Amniotic epithelial cell (primary cell): ENCODE results near the gene LRP10.
"Not testable (repeated sequence)": the region's sequence is repeated elsewhere in the genome, so short reads cannot be mapped to it uniquely, and the experiment has no call there.

Source experiments
- DNase-seq: peaks from one replicate; pipeline ENCODE4 v3.0.0-alpha.2; 2010; ENCODE audit warnings: low read depth

Gene LRP10

DNA sequence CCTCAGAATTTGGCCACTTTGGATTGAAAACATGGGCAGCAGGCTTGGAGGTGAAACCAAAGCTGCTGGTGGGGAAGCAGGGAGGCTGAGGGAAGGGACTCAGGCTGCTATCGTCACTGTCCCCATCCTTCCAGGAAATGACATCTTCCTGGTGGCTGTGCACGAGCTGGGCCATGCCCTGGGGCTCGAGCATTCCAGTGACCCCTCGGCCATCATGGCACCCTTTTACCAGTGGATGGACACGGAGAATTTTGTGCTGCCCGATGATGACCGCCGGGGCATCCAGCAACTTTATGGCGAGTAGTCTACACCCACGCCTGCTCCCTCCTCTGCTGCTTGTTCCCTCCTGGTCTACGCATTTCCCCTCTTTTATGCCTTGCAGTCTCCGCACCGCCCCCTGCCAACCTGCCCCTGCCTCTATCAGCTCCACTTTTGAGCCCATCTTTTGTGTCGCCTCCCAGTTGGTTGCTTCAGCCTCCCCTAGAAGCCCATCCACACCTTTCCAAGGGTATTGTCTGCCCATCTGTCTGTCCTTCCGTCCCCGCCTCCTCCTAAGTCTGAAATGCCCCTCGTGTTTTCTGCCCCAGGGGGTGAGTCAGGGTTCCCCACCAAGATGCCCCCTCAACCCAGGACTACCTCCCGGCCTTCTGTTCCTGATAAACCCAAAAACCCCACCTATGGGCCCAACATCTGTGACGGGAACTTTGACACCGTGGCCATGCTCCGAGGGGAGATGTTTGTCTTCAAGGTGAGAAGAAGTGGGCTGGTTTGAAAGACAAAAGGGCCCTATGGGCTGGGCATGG lies 28.2 kb upstream of the LRP10 start:
- DNase-seq = no peak

DNA sequence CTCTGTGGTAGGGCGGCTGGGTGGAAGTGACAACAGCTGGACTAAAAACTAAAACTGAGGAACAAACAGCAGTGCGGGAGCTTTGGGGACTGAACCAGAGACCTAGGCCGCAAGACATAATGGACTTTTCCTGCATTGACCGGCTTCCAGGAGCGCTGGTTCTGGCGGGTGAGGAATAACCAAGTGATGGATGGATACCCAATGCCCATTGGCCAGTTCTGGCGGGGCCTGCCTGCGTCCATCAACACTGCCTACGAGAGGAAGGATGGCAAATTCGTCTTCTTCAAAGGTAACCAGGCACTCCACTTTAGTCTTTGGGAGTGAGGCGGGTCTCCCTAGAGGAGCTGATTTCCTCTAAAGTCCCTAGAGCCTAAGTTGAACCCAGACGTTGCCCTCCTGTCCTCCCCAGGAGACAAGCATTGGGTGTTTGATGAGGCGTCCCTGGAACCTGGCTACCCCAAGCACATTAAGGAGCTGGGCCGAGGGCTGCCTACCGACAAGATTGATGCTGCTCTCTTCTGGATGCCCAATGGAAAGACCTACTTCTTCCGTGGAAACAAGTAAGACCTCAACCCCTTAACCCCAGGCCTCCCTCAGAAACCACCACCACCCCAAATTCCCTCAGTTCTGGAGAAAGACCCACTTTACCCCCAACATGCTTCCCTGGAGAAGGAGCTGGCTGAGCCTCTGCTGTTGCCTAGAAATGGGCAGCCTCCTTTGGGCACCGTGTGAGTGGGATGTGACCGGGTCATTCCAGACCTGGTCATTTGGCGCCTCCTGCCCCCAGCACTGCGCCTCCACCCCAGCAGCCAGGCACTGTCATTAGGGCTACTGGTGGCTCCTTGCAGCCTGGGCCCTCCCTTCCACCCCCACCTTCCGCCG lies 27.1 kb upstream of the LRP10 start:
- no peak for DNase-seq

DNA sequence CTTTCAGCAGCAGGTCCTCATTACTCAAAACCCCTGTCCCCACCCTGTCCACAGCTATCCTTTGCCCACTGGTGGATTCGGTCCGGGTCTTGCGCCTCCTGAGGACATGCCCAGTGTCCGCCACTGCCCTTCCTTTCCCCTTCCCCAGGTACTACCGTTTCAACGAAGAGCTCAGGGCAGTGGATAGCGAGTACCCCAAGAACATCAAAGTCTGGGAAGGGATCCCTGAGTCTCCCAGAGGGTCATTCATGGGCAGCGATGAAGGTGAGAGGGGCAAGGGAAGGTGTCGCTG lies 26.5 kb upstream of the LRP10 start:
- no peak for DNase-seq

DNA sequence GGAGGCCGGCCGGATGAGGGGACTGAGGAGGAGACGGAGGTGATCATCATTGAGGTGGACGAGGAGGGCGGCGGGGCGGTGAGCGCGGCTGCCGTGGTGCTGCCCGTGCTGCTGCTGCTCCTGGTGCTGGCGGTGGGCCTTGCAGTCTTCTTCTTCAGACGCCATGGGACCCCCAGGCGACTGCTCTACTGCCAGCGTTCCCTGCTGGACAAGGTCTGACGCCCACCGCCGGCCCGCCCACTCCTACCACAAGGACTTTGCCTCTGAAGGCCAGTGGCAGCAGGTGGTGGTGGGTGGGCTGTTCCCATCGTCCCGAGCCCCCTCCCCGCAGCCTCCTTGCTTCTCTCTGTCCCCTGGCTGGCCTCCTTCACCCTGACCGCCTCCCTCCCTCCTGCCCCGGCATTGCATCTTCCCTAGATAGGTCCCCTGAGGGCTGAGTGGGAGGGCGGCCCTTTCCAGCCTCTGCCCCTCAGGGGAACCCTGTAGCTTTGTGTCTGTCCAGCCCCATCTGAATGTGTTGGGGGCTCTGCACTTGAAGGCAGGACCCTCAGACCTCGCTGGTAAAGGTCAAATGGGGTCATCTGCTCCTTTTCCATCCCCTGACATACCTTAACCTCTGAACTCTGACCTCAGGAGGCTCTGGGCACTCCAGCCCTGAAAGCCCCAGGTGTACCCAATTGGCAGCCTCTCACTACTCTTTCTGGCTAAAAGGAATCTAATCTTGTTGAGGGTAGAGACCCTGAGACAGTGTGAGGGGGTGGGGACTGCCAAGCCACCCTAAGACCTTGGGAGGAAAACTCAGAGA lies 25.5 kb upstream of the LRP10 start:
- DNase-seq = no peak

DNA sequence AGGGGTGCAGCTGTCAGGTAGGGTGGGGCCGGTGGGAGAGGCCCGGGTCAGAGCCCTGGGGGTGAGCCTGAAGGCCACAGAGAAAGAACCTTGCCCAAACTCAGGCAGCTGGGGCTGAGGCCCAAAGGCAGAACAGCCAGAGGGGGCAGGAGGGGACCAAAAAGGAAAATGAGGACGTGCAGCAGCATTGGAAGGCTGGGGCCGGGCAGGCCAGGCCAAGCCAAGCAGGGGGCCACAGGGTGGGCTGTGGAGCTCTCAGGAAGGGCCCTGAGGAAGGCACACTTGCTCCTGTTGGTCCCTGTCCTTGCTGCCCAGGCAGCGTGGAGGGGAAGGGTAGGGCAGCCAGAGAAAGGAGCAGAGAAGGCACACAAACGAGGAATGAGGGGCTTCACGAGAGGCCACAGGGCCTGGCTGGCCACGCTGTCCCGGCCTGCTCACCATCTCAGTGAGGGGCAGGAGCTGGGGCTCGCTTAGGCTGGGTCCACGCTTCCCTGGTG lies 24.7 kb upstream of the LRP10 start:
- no peak for DNase-seq

DNA sequence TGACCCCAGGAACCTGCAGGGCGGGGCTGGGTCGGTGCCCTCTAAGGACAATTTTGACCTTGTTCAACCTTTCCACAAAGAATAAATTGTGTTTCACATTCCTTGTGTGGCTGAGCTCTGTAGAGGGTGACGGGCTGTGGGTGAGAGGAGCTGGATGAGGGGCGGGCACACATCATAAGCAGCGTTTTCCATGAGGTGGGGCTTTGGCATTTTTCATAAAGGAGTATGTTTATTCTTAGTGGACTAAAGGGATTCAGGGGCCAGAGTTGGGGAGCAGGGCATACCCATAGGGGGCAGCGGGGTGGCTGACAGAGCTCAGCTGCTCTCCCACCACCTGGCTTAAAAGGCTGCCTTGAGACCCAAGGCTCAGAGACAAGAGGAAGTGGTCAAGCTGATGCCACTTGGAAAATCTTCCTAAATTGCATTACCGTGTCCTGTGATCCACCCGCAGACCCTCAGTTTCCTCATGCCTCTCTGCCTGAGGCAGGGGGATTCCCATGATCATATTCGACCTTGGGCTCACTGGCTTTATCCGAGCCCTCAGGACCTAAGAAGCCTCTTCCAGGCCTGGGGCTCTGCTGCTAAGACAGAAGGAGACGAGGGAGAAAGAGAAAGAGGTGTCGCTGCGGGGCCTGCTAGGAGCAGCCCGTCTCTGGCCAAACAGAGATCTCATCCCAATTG lies 23.7 kb upstream of the LRP10 start:
- peak; percentile 61 for DNase-seq

DNA sequence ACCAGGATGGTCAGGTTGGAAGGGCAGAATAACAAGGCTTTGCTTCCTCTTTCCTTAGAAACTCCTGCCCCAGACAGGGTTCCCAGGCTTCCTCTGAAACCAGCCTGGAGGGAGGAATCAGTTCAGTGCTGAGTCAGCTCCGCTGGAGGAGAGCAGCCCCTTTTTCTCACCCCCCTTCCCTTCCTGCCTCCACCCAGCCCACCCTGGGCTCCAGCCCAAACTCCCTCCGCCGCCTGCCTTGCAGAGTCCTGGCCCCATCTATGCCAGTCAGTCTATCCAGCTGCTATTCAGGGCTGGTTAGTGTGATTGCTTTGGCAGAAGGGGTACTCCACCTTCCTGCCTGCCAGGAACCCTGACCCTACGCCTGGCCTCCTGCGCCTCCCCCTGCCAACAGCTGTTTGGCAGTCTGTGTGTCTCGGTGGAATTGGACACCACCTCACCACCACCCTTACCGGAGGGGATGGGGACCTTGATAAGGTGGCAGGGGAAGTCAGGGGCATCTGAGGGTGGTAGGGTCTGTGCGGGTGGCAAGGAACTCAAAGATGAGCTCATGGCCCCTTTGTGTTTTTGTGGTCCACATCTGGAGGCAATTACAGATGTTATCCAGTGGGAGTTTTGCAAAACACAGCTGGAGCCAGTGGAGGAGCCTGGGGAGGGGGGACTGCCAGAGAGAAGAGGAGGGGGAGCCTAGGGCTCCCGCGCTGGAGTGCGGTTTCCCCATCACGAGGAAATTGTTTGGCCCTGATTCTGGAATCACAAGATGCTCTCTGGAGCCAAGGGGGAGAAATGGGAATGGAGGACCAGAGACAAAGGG lies 23.0 kb upstream of the LRP10 start:
- peak; percentile 81 for DNase-seq

DNA sequence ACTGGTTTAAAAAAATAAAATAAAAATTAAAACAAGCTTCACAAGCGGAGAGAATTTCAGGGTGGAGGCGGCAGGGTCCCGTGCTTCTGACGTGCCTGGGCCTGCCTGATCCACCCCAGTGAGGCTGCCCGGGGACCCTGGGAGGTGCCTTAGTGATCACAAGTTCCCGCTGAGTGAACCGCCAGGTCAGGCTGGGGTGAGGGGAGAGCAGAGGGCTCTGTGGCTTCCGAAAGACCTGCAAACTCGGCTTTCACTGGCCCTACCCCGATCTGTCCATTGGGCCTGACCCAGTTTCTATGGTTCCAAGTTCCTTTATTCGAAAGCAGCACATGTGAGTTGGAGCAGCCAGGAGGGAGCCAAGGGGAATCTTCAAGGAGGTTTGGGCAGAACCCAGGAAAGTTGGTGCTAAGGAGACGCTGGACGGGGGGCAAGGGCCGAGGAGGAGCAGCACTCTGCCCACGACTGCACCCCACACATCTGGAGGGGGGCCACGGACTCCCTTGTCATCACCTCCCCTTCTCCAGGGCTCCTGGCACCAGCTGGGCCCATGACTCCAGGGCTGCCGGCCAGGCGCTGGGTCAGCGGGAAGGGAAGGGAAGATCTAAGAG lies 22.2 kb upstream of the LRP10 start:
- no peak for DNase-seq

DNA sequence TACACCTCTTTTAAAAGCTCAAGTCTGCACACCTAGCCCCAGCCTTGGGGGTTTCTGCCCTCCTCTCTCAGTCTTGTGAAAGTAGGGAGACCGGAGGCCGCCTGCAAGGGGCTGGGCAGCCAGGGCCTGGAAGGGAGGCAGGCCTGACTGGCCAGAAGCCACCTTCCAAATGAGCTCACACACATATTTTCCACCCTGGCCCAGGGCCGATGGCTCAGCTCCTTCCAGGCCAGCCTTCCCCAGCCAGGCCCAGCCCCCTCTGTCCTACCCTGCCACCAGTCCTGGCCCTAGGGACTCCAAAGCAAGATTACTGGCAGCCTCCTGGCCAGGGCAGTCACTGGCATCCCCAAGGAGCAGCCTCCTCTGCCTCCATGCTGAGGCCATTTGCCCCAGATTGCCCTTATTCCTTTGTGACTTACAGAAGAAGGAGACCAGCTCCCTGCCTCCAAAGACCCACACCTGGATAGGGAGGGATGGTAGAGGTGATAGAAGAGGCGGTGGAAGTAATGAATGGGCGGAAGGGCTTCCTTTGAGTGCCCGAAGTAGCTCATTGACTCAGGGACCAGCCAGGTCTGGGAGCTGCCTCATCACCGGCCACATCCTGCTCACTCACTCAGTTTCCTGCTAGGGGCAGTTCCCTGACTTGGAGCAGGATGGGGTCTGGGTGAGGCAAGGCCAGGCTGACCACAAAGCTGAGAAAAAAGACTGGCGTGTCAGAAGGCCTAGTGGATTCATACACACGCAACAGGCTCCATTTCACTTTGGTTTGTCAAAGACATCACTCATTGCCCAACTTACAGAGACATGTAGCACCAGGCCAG lies 20.4 kb upstream of the LRP10 start:
- peak; percentile 94 for DNase-seq

DNA sequence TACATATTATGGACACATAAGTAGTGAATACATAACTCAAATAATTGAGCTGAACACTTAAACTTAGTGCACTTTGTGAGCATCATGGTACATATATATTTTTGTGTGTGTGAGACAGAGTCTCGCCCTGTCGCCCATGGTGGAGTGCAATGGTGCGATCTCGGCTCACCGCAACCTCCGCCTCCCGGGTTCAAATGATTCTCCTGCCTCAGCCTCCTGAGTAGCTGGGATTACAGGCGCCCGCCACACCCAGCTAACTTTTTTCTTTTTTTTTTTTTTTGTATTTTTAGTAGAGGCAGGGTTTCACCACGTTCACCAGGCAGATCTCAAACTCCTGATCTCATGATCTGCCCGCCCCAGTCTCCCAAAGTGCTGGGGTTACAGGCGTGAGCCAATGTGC lies 19.4 kb upstream of the LRP10 start:
- DNase-seq = not testable (repeated sequence)

DNA sequence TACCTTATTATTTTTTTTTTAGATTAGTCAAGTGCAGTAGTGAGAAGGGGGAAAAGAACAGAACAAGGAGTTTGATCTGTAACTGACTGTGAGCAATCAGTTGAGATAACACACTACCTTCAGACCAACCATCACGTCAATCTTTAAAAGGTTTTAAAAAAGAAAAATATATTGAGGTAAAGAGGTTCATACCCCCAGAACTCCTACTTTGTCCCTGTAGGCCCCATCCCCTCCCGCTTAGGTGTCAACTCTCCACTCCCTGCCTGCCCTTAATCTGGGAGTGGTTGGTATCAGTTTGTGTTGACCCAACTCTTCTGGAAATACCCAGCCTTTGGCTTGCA lies 19.0 kb upstream of the LRP10 start:
- DNase-seq = no peak

DNA sequence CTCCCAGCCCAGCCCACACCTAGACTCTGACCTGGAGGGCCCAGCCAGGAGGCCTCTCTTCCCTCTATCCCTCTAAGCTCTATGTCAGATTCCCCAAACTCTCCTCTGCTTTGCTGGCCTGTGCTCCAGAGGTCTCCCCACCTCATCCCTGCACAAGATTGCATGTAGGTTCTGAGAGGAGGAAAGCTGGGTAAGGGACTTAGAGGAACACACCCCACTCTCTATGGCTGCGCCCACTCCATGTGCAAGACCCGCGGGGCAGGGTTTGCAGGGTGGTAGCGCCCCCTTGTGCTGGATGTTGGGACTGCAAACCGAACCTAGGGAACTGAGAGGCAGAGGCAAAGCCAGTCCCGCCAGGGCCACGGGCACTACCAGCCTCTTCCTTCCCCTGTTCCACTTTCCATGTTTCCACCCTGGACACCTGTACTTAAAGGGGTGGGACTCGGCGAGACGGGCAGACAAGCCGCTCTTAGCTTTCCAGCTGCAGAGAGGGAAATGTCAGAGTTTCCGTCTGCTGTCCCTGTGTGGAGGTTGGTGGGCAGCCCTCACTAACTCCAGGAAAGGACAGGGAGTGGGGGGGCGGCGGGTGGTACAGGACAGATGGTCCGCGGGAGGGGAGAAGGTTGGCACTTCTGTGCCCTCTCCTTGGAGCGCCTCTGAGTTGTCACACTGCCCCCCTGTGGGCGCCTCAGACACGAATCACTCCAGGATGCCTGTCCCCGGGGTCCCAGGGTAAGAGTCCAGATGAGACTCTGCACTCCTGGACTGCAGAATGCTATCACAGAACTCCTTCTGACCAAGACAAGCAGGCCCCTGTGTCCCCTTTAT lies 18.4 kb upstream of the LRP10 start:
- DNase-seq = peak; percentile 72

DNA sequence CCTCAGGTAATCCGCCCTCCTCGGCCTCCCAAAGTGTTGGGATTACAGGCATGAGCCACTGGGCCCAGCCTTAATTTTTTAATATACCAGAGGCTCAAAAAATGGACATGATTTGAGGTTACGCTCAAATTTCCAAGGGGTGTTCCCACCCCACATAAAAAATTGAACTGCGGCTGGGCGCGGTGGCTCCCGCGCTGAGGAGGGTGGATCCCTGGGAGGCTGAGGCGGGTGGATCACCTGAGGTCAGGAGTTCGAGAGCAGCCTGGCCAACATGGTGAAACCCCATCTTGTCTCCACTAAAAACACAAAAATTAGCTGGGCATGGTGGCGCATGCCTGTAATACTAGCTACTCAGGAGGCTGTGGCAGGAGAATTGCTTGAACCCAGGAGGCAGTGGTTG lies 17.2 kb upstream of the LRP10 start:
- not testable (repeated sequence) for DNase-seq

DNA sequence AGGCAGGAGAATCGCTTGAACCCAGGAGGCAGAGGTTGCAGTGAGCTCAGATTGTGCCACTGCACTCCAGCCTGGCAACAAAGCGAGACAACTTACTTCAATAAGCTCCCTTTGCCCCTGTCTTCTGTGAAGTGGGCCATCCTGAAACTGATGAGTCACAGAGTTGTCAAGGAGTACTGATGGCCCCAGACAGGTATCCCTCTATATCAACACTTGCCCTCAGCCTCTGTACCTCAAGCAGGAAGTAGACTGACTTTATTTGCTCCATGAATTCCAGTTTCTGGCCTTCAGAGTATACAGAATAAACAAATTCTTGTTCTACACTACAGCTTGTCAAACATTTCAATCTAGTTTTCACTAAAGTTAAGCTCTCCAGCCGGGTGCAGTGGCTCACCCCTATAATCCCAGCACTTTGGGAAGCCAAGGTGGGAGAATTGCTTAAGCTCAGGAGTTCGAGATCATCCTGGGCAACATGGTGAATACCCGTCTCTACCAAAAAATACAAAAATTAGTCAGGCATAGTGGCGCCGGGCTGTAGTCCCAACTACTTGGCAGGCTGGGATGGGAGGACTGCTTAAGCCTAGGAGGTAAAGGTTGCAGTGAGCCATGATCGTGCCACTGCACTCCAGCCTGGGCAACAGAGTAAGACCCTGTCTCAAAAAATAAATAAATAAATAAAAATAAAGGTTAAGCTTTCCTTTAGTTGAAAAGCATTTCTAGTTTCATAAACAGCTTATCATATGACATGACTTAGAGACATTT lies 16.4 kb upstream of the LRP10 start:
- no peak for DNase-seq

DNA sequence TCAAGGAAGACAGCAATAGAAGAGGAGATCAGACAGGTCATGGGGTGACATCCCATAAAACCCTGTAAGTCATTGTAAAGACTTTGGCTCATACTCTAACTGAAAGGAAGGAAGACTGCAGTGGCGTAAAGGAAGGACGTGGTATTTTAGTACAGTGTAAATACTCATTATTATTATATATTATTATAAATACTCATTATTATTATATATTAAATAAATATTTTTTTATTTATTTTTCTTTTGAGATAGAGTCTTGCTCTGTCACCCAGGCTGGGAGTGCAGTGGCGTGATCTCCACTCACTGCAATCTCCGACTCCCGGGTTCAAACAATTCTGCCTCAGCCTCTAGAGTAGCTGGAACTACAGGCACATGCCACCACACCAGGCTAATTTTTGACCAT lies 15.1 kb upstream of the LRP10 start:
- DNase-seq = no peak

DNA sequence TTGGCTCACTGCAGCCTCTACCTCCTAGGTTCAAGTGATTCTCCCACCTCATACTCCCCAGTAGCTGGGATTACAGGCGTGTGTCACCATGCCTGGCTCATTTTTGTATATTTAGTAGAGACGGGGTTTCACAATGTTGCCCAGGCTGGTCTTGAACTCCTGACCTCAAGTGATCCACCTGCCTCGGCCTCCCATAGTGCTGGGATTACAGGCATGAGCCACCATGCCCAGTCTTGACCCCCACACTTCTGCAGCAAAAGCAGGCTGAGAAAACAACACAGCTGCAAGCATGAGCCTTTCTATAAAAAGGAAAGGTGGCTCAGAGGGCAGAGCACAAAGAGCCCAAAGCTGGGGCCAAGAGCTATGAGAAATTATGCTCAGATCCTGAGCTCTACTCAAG lies 11.2 kb upstream of the LRP10 start:
- DNase-seq = not testable (repeated sequence)

DNA sequence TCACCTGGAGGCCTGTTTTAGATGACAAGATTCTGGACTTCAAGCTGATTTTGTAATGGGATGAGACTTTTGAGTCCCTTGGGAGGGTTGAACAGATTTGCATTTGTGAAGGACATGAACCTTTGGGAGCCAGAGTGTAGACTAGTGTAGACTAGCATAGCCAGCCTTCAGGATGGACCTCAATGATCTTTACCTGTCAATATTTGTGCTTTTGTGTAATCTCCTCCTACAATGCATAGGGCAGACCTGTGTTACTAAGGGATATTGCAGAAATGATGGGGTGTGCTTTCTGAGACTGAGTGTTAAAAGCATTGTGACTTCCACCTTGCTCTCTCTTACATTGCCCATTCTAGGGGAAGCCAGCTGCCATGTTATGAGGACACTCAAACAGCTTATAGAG lies 9.9 kb upstream of the LRP10 start:
- no peak for DNase-seq

DNA sequence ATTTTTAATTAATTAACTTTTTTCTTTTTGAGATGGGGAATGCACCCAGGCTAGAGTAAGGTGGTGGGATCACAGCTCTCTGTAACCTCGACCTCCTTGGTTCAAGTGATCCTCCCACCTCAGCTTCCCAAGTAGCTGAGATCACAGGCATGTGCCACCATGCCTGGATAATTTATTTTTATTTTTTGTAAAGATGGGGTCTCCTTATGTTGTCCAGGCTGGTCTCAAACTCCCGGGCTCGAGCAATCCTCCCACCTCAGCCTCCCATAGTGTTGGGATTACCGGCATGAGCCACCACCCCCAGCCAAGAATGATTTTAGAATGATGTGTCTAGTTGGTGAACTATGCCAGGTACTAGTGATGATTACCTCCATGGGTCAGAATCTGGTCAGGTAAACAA lies 6.6 kb upstream of the LRP10 start:
- DNase-seq = no peak
